Thoracic aorta (tissue), 2 donors: Measurements from ENCODE around the gene AFF1. TPM values are rescaled to one million over a fixed set of nuclear protein-coding genes. Genes with fewer than 3 reads are reported as not detected.

Experiments used
- ATAC-seq: fragments of 150-250 bp; one replicate; pipeline ENCODE4 v1.8.0; 2017; ENCODE audit warnings: low read depth; ENCODE audit not compliant: insufficient number of reproducible peaks, low FRiP score
- DNase-seq: peaks from one replicate; pipeline ENCODE4 v3.0.0-alpha.2; 2020; ENCODE audit warnings: low spot score
- H3K27ac ChIP-seq, 2 donors: fragments of 200-600 bp; sonication (generic); 1 replicate in 1 of 2; 2 replicates in 1 of 2; pipeline ENCODE4 v1.5.1; 2016; ENCODE audit warnings: mild to moderate bottlenecking in 2 of 2, moderate library complexity in 2 of 2
- H3K27me3 ChIP-seq: fragments of 200-600 bp; sonication (generic); replicated peaks from 2 replicates; pipeline ENCODE4 v1.6.0; 2016; ENCODE audit warnings: mild to moderate bottlenecking; ENCODE audit not compliant: insufficient read depth
- H3K36me3 ChIP-seq: fragments of 200-600 bp; sonication (generic); one replicate; pipeline ENCODE4 v1.5.1; 2016
- H3K4me1 ChIP-seq, 2 donors: fragments of 200-600 bp; sonication (generic); 1 replicate in 1 of 2; 2 replicates in 1 of 2; pipeline versions ENCODE4 v1.5.1 to v1.6.0; 2016; ENCODE audit warnings: low read depth in 2 of 2, mild to moderate bottlenecking in 1 of 2; ENCODE audit not compliant: control insufficient read depth in 1 of 2
- H3K4me3 ChIP-seq: fragments of 200-600 bp; sonication (generic); 2 replicates; pipeline ENCODE4 v1.5.1; 2016; ENCODE audit warnings: mild to moderate bottlenecking
- H3K9me3 ChIP-seq: fragments of 200-600 bp; sonication (generic); 2 replicates; pipeline ENCODE4 v1.5.1; 2016
- total RNA-seq, 2 donors: library from RNA; depleted of rRNA; stranded (reverse); fragments of >200 nt; gene quantifications; one replicate each; pipeline versions ENCODE4 v1.1.0 to v1.2.3, GENCODE V29; 2016
- TF ChIP-seq, protein P1 (sequence below): fragments of 200-600 bp; sonication (generic); IDR thresholded peaks from one replicate; pipeline ENCODE4 v1.5.1; 2019; ENCODE audit warnings: antibody characterized with exemption

The AFF1 gene
- total RNA-seq, 2 donors from 2014 or later: 51.9 to 93.2 TPM

- Histone ChIP-seq H3K4me1 (peaks cover 0 to 3% of the 10 kb centered on the region in 2 donors), H3K27me3 (no peaks in the 10 kb centered on the region), H3K36me3 (no peaks in the 10 kb centered on the region), H3K9me3 (no peaks in the 10 kb centered on the region), H3K27ac (no peak overlapping the region), H3K4me3 (no peak overlapping the region)
- no peak for ATAC-seq
- TF ChIP-seq, protein P1, sequence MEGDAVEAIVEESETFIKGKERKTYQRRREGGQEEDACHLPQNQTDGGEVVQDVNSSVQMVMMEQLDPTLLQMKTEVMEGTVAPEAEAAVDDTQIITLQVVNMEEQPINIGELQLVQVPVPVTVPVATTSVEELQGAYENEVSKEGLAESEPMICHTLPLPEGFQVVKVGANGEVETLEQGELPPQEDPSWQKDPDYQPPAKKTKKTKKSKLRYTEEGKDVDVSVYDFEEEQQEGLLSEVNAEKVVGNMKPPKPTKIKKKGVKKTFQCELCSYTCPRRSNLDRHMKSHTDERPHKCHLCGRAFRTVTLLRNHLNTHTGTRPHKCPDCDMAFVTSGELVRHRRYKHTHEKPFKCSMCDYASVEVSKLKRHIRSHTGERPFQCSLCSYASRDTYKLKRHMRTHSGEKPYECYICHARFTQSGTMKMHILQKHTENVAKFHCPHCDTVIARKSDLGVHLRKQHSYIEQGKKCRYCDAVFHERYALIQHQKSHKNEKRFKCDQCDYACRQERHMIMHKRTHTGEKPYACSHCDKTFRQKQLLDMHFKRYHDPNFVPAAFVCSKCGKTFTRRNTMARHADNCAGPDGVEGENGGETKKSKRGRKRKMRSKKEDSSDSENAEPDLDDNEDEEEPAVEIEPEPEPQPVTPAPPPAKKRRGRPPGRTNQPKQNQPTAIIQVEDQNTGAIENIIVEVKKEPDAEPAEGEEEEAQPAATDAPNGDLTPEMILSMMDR: no peak
- DNase-seq: no peak
Observed at GRCh38 chr4:86916392-86916791, 18.4 kb upstream of the AFF1 start.

DNA sequence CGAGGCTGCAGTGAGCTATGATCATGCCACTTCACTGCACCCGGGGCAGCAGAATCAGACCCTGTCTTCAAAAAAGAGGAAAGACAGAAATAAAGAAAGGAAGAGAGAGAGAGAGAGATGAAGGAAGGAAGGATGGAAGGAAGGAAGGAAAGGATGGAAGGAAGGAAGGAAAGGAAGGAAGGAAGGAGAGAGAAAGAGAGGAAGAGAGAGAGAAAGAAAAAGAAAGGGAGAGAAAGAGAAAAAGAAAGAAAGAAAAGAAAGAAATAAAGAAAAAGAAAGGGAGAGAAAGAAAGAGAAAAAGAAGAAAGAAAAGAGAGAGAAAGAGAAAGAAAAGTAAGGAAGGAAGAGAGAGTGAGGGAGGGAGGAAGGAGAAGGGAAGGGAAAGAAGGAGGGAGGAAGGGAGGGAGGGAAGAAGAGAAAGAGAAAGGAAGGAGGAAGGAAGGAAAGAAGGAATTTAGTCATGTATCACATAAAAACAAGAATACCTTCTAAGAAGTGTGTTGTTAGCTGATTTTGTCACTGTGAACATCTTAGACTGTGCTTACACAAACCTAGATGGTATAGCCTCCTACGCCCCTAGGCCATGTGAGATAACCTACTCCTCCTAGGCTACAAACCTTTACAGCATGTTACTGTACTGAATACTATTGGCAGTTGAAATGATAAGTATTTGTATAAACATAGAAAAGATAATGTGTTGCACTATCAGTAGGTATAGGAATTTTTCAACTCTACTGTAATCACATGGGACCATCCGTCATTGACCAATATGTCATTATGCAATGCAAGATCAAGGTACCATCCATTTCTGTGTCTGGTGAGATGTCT, 17.4 kb upstream of the AFF1 start:
- no peak for DNase-seq
- Histone ChIP-seq H3K27ac (no peak overlapping the region), H3K9me3 (no peaks in the 10 kb centered on the region), H3K4me3 (no peak overlapping the region), H3K27me3 (no peaks in the 10 kb centered on the region), H3K36me3 (no peaks in the 10 kb centered on the region), H3K4me1 (no peaks in the 10 kb centered on the region)
- no peak for ATAC-seq
- TF ChIP-seq, protein P1: no peak

GRCh38 chr4:86918539-86919072, 16.2 kb upstream of the AFF1 start:
- Histone ChIP-seq H3K4me1 (no peaks in the 10 kb centered on the region), H3K36me3 (no peaks in the 10 kb centered on the region), H3K9me3 (no peaks in the 10 kb centered on the region), H3K27me3 (no peaks in the 10 kb centered on the region), H3K4me3 (no peak overlapping the region), H3K27ac (no peak overlapping the region)
- TF ChIP-seq, protein P1: no peak
- DNase-seq (no peak), ATAC-seq (no peak)

- TF ChIP-seq, protein P1: no peak
- H3K9me3 ChIP-seq: no peaks in the 10 kb centered on the region
Observed at GRCh38 chr4:86919561-86920223, 15.1 kb upstream of the AFF1 start.

DNA sequence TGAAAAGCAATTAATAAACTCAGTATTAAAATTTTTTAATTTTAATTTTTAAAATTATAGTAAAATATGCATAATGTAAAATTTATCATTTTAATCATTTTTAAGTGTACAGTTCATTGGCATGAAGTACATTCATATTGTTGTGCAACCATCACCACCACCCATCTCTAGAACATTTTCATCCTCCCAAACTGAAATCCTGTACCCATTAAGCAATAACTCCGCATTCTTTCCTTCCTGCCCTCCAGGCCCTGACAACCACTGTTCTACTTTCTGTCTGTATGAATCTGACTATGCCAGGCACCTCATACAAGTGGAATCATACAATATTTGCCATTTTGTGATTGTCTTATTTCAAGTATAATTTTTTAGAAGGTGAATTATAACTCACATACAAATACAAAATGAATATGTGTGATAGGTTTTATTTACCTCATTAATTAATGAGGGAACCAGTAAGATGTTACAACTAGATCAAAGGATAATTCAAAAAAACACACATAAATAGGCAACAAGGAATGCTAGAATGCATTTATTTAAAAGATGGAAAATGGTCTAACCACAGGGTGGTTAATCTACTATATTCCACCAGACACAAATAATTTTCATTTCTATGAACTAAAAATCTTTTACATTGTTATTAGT, 13.1 kb upstream of the AFF1 start:
- Histone ChIP-seq H3K36me3 (no peaks in the 10 kb centered on the region), H3K4me1 (peaks cover 4 to 12% of the 10 kb centered on the region in 2 donors), H3K27me3 (no peaks in the 10 kb centered on the region), H3K4me3 (no peak overlapping the region), H3K9me3 (no peaks in the 10 kb centered on the region), H3K27ac (no peak overlapping the region)
- TF ChIP-seq, protein P1: no peak
- ATAC-seq: no peak
- no peak for DNase-seq

More at GRCh38 chr4:86919561-86920223, 15.1 kb upstream of the AFF1 start:
- no peaks in the 10 kb centered on the region for H3K36me3 ChIP-seq
- no peaks in the 10 kb centered on the region for H3K27me3 ChIP-seq
- no peak overlapping the region for H3K4me3 ChIP-seq
- H3K27ac ChIP-seq: no peak overlapping the region
- no peak for DNase-seq
- peaks cover 3 to 6% of the 10 kb centered on the region in 2 donors for H3K4me1 ChIP-seq
- ATAC-seq: no peak
